H1 (cell line): ENCODE data around the gene LACTB. TPM values are rescaled to one million over a fixed set of nuclear protein-coding genes. Genes with fewer than 3 reads are reported as not detected.

ENCODE experiments used
- CTCF ChIA-PET: fragments of 300-600 bp; sonication (Branson Sonifier 250); formaldehyde crosslinking; loops from one replicate; lab custom pipeline; 2021; ENCODE audit not compliant: partially characterized antibody; lab: Charles Lee
- POLR2A ChIA-PET: fragments of 300-600 bp; sonication (Branson Sonifier 250); formaldehyde crosslinking; loops from one replicate; lab custom pipeline; 2021; ENCODE audit warnings: inconsistent platforms; ENCODE audit not compliant: partially characterized antibody; lab: Charles Lee
- DNase-seq, 2 experiments: peaks; one replicate each; pipeline versions ENCODE4 v3.0.0 to v3.0.0-alpha.2; 2010 to 2022; ENCODE audit warnings: low spot score in 2 of 2, low read depth in 1 of 2, mixed read lengths in 1 of 2
- FAIRE-seq: peaks from 2 replicates; lab custom pipeline; 2011; peaks lifted over from hg19 to GRCh38; lab: Jason Lieb, UNC
- H2AFZ ChIP-seq: 2 replicates; pipeline ENCODE4 v1.8.1; 2012; ENCODE audit warnings: low read length, inconsistent platforms
- H2AK5ac ChIP-seq: 2 replicates; pipeline ENCODE4 v1.6.1; 2013; ENCODE audit warnings: low read depth, low read length
- H2BK120ac ChIP-seq: replicated peaks from 2 replicates; pipeline ENCODE3; 2013; ENCODE audit warnings: low read depth, low read length, inconsistent platforms
- H2BK12ac ChIP-seq: 2 replicates; pipeline ENCODE4 v1.6.1; 2013; ENCODE audit warnings: low read depth, low read length
- H2BK15ac ChIP-seq: 2 replicates; pipeline ENCODE4 v1.6.1; 2013; ENCODE audit warnings: low read length
- H2BK20ac ChIP-seq: 2 replicates; pipeline ENCODE4 v1.6.1; 2013; ENCODE audit warnings: low read length
- H2BK5ac ChIP-seq: 2 replicates; pipeline ENCODE4 v1.6.1; 2013; ENCODE audit warnings: low read depth, low read length
- H3K14ac ChIP-seq: 2 replicates; pipeline ENCODE4 v1.6.1; 2013; ENCODE audit warnings: inconsistent platforms; ENCODE audit not compliant: insufficient read length
- H3K18ac ChIP-seq: 2 replicates; pipeline ENCODE4 v1.6.1; 2013; ENCODE audit warnings: low read length; ENCODE audit errors: extremely low read depth
- H3K23ac ChIP-seq: 2 replicates; pipeline ENCODE4 v1.6.1; 2013; ENCODE audit warnings: inconsistent platforms; ENCODE audit not compliant: insufficient read length
- H3K23me2 ChIP-seq: 2 replicates; pipeline ENCODE4 v1.6.1; 2013; ENCODE audit warnings: low read depth, low read length
- H3K27ac ChIP-seq: 2 replicates; pipeline ENCODE4 v1.6.1; 2011; ENCODE audit warnings: low read depth, low read length, inconsistent platforms
- H3K27me3 ChIP-seq, 4 experiments: replicated peaks in 1 of 4; 1 replicate in 1 of 4; 2 replicates in 3 of 4; pipeline versions ENCODE4 v1.6.1 to v1.8.1; 2011 to 2013; ENCODE audit warnings: low read length in 3 of 4, mild to moderate bottlenecking in 3 of 4, inconsistent platforms in 2 of 4, mixed read lengths in 2 of 4, moderate library complexity in 1 of 4; ENCODE audit not compliant: control insufficient read depth in 3 of 4, insufficient read depth in 3 of 4; ENCODE audit errors: extremely low read depth in 1 of 4
- H3K36me3 ChIP-seq, 4 experiments: 2 replicates each; pipeline versions ENCODE4 v1.6.1 to v1.8.1; 2011 to 2013; ENCODE audit warnings: mild to moderate bottlenecking in 4 of 4, low read length in 3 of 4, moderate library complexity in 2 of 4, control low read depth in 1 of 4, inconsistent platforms in 1 of 4; ENCODE audit not compliant: insufficient read depth in 4 of 4, control insufficient read depth in 2 of 4
- H3K4ac ChIP-seq: replicated peaks from 2 replicates; pipeline ENCODE3; 2013; ENCODE audit warnings: low read length, low read depth, mixed read lengths, inconsistent platforms; ENCODE audit not compliant: insufficient read length
- H3K4me1 ChIP-seq, 4 experiments: replicated peaks in 1 of 4; 1 replicate in 1 of 4; 2 replicates in 3 of 4; pipeline versions ENCODE4 v1.6.1 to v1.8.1; 2011 to 2013; ENCODE audit warnings: low read length in 3 of 4, inconsistent platforms in 2 of 4, mixed read lengths in 1 of 4; ENCODE audit not compliant: insufficient read depth in 4 of 4, control insufficient read depth in 3 of 4
- H3K4me2 ChIP-seq, 2 experiments: 2 replicates each; pipeline versions ENCODE4 v1.6.1 to v1.8.1; 2011 to 2013; ENCODE audit warnings: low read depth in 2 of 2, low read length in 2 of 2, control low read depth in 1 of 2, inconsistent platforms in 1 of 2, mild to moderate bottlenecking in 1 of 2; ENCODE audit not compliant: insufficient read depth in 1 of 2
- H3K4me3 ChIP-seq, 4 experiments: fragments of 200-600, 300-600 bp in 1 of 4; sonication (generic), shearing (Covaris generic), sonication (Bioruptor Twin) in 1 of 4; 2 replicates each; pipeline versions ENCODE4 v1.5.1 to v1.8.1; 2011 to 2016; ENCODE audit warnings: low read length in 4 of 4, low read depth in 3 of 4, control low read depth in 2 of 4, inconsistent platforms in 2 of 4, mild to moderate bottlenecking in 2 of 4, mixed read lengths in 1 of 4, moderate library complexity in 1 of 4; ENCODE audit not compliant: insufficient read depth in 2 of 4; ENCODE audit errors: extremely low read depth in 1 of 4
- H3K56ac ChIP-seq: replicated peaks from 2 replicates; pipeline ENCODE3; 2013; ENCODE audit warnings: low read depth, mild to moderate bottlenecking, mixed read lengths, low read length, inconsistent platforms; ENCODE audit not compliant: insufficient read length
- H3K79me1 ChIP-seq: 2 replicates; pipeline ENCODE4 v1.6.1; 2013; ENCODE audit warnings: low read depth, low read length, control low read depth
- H3K79me2 ChIP-seq, 2 experiments: 2 replicates each; pipeline versions ENCODE4 v1.6.1 to v1.8.1; 2012 to 2013; ENCODE audit warnings: low read length in 2 of 2, mild to moderate bottlenecking in 2 of 2, inconsistent platforms in 1 of 2; ENCODE audit not compliant: insufficient read depth in 2 of 2, control insufficient read depth in 1 of 2
- H3K9ac ChIP-seq, 4 experiments: replicated peaks in 1 of 4; 1 replicate in 1 of 4; 2 replicates in 3 of 4; pipeline versions ENCODE4 v1.6.1 to v1.8.1; 2011 to 2013; ENCODE audit warnings: low read depth in 3 of 4, low read length in 3 of 4, control low read depth in 2 of 4, mild to moderate bottlenecking in 2 of 4, moderate library complexity in 2 of 4, inconsistent platforms in 1 of 4; ENCODE audit errors: extremely low read depth in 1 of 4
- H3K9me3 ChIP-seq, 2 experiments: 2 replicates each; pipeline versions ENCODE4 v1.6.1 to v1.8.1; 2012 to 2013; ENCODE audit warnings: mild to moderate bottlenecking in 2 of 2, moderate library complexity in 2 of 2, control low read depth in 1 of 2, inconsistent platforms in 1 of 2, low read depth in 1 of 2, low read length in 1 of 2, mixed read lengths in 1 of 2; ENCODE audit not compliant: insufficient read depth in 2 of 2
- H4K20me1 ChIP-seq, 2 experiments: replicated peaks in 1 of 2; 2 replicates each; pipeline versions ENCODE3 to v1.8.1; 2011 to 2013; ENCODE audit warnings: inconsistent platforms in 2 of 2, low read length in 2 of 2, mild to moderate bottlenecking in 1 of 2; ENCODE audit not compliant: insufficient read depth in 2 of 2, control insufficient read depth in 1 of 2
- H4K5ac ChIP-seq: 2 replicates; pipeline ENCODE4 v1.6.1; 2013; ENCODE audit warnings: low read length, low read depth, mixed read lengths, inconsistent platforms; ENCODE audit not compliant: insufficient read length
- H4K8ac ChIP-seq: 2 replicates; pipeline ENCODE4 v1.8.0; 2013; ENCODE audit warnings: mild to moderate bottlenecking, moderate library complexity, low read length, inconsistent platforms; ENCODE audit not compliant: insufficient read depth; ENCODE audit errors: extremely low read depth
- H4K91ac ChIP-seq: replicated peaks from 2 replicates; pipeline ENCODE3; 2013; ENCODE audit warnings: low read length, mixed read lengths, inconsistent platforms; ENCODE audit not compliant: insufficient read length
- ASH2L ChIP-seq: fragments of 200-600, 300-600 bp; sonication (generic); IDR thresholded peaks from one replicate; pipeline ENCODE4 v1.7.1; 2017; ENCODE audit warnings: low read length
- CBX5 ChIP-seq: fragments of 300-800, 300-1000 bp; sonication (generic); IDR thresholded peaks from 2 replicates; pipeline ENCODE4 v1.7.1; 2016; ENCODE audit warnings: antibody characterized with exemption, low read length, low read depth
- MAX ChIP-seq: IDR thresholded peaks from 2 replicates; pipeline ENCODE4 v1.6.1; 2012; ENCODE audit warnings: inconsistent platforms
- POLR2AphosphoS5 ChIP-seq: IDR thresholded peaks from 2 replicates; pipeline ENCODE4 v1.6.1; 2011; ENCODE audit warnings: low read depth, low read length
- POU5F1 ChIP-seq: IDR thresholded peaks from 2 replicates; pipeline ENCODE4 v1.6.1; 2011; ENCODE audit warnings: low read depth, mild to moderate bottlenecking, low read length, moderate library complexity
- SIN3A ChIP-seq, 2 experiments: IDR thresholded peaks in 1 of 2; conservative IDR thresholded peaks in 1 of 2; 2 replicates each; pipeline ENCODE4 v1.6.1; 2011 to 2012; ENCODE audit warnings: low read length in 2 of 2, improper control_type of control experiment in 1 of 2, low read depth in 1 of 2, mild to moderate bottlenecking in 1 of 2
- SP1 ChIP-seq: IDR thresholded peaks from 2 replicates; pipeline ENCODE4 v1.6.1; 2011; ENCODE audit warnings: low read depth, low read length
- SP2 ChIP-seq: IDR thresholded peaks from 2 replicates; pipeline ENCODE4 v1.6.1; 2012; ENCODE audit warnings: mild to moderate bottlenecking, low read length, inconsistent platforms
- SP4 ChIP-seq: IDR thresholded peaks from 2 replicates; pipeline ENCODE4 v1.6.1; 2012; ENCODE audit warnings: low read length, inconsistent platforms
- SRF ChIP-seq: IDR thresholded peaks from 2 replicates; pipeline ENCODE4 v1.6.1; 2011; ENCODE audit warnings: mild to moderate bottlenecking, low read depth, low read length, moderate library complexity
- TCF12 ChIP-seq: IDR thresholded peaks from 2 replicates; pipeline ENCODE4 v1.6.1; 2011; ENCODE audit warnings: low read depth, mild to moderate bottlenecking, low read length
- TEAD4 ChIP-seq: IDR thresholded peaks from 2 replicates; pipeline ENCODE4 v1.6.1; 2012; ENCODE audit warnings: low read depth, low read length, inconsistent platforms, mixed read lengths
- WGBS, 2 experiments: shearing (Covaris generic) in 1 of 2; methylation state at CpG; one replicate each; pipeline versions ENCODE4 v1.1.6 to v1.1.7; 2013 to 2015; ENCODE audit warnings: low lambda C conversion rate in 2 of 2, mixed read lengths in 2 of 2, inconsistent platforms in 1 of 2, low coverage in 1 of 2, missing lambda C conversion rate in 1 of 2; ENCODE audit not compliant: insufficient replicate concordance in 2 of 2, insufficient coverage in 1 of 2, insufficient read length in 1 of 2; ENCODE audit errors: extremely low coverage in 1 of 2, missing lambda C conversion rate in 1 of 2; 5-methylcytosine and 5-hydroxymethylcytosine counted together
- polyA plus RNA-seq, 7 experiments: library from polyadenylated mRNA; depleted of rRNA in 3 of 7; stranded (reverse) in 5 of 7; unstranded in 2 of 7; fragments of >200 nt in 5 of 7; fragments of 200-250 nt in 2 of 7; gene quantifications; 1 replicate in 5 of 7; 2 replicates in 1 of 7; 4 replicates in 1 of 7; pipeline versions ENCODE4 v1.2.1 to v1.2.3, GENCODE V29; 2011 to 2013; ENCODE audit warnings: missing spikeins in 2 of 7, mixed read lengths in 2 of 7
- total RNA-seq: library from RNA; stranded (reverse); fragmentation: NEBNext Ultra II Directional; extraction: Animal tissue kit (Norgen Biotek cat#: 25700); gene quantifications from 2 replicates; pipeline ENCODE4 v1.2.1, GENCODE V29; 2021

LACTB gene
- total and polyA plus RNA-seq, 2 of the 8 experiments (the other 6 are each of a cell fraction or from before 2014, with no cell fraction given): 5.8 to 14.9 TPM

GRCh38 chr15:63089260-63090043, 32.2 kb upstream of the LACTB start:
- ChIA-PET POLR2A (interaction anchor here (0.6 to 18.5 kb wide), 6 partner anchors 15 to 45 kb away, joined by 3 to 325 read pairs (median 11); partner anchors contain the start of gene TPM1), CTCF (interaction anchor here (0.7 to 5.1 kb wide), 9 partner anchors 12 to 848 kb away, joined by 3 to 32 read pairs (median 4); no protein-coding TSS in a partner anchor)
- H4K20me1 ChIP-seq: no peaks in the 10 kb centered on the region
- H3K14ac ChIP-seq: no peak overlapping the region
- peak overlapping the region; percentile 0 to 28; a peak in 2 of 4 replicates for H3K4me2 ChIP-seq
- H2AFZ ChIP-seq: no peak overlapping the region; the same call in 1 of the 2 replicates
- peak overlapping the region; percentile 20 for H4K5ac ChIP-seq
- H3K79me2 ChIP-seq: no peaks in the 10 kb centered on the region
- H2BK20ac ChIP-seq: peak overlapping the region; percentile 94; the same call in 1 of the 2 replicates
- peak overlapping the region; percentile 53 for H2BK5ac ChIP-seq
- 0 out of 2 replicates have a peak overlapping the region, but pooled peaks have one; percentile 25 for H2AK5ac ChIP-seq
- peak overlapping the region; percentile 82; the same call in 1 of the 2 replicates for H2BK12ac ChIP-seq
- no peaks in the 10 kb centered on the region for H3K23me2 ChIP-seq
- H2BK120ac ChIP-seq: no peak overlapping the region
- H3K79me1 ChIP-seq: no peaks in the 10 kb centered on the region
- H3K27ac ChIP-seq: no peak overlapping the region
- WGBS, 2 experiments: 68% methylated on average over 6 of the region's 6 CpGs; no CpG with 5 or more reads in 1 of the 2 experiments
- TF ChIP-seq ASH2L (no peak), TEAD4 (peak; percentile 15; the same call in 1 of the 2 replicates), SP1 (no peak), SP2 (no peak), POU5F1 (no peak), POLR2AphosphoS5 (no peak), TCF12 (no peak), CBX5 (no peak), SRF (no peak), SP4 (no peak), MAX (0 out of 2 replicates have a peak, but pooled peaks have one; percentile 11), SIN3A (conservative IDR thresholded peaks at IDR 0.05 in 1 of 2, IDR thresholded peaks at IDR 0.05 in 1 of 2; ENCODE audit: low read depth in 1 of 2, low read length in 2 of 2) (no peak)
- FAIRE-seq (no peak), DNase-seq (peak in 1 of 2 experiments; percentile 44)
- no peaks in the 10 kb centered on the region for H3K9me3 ChIP-seq
- H3K18ac ChIP-seq: no peak overlapping the region
- peak overlapping the region; percentile 13 for H4K91ac ChIP-seq
- no peak overlapping the region for H3K56ac ChIP-seq
- no peak overlapping the region for H3K9ac ChIP-seq
- H3K4me1 ChIP-seq: peaks cover 4 to 19% (median 13%) of the 10 kb centered on the region in 4 experiments; a peak in 5 of 7 replicates
- H3K36me3 ChIP-seq: no peaks in the 10 kb centered on the region
- no peak overlapping the region for H4K8ac ChIP-seq
- no peak overlapping the region for H3K4me3 ChIP-seq
- H3K23ac ChIP-seq: no peak overlapping the region
- H3K4ac ChIP-seq: no peak overlapping the region
- 0 out of 2 replicates have a peak overlapping the region, but pooled peaks have one; percentile 75 for H2BK15ac ChIP-seq
- H3K27me3 ChIP-seq: no peaks in the 10 kb centered on the region
